ENCODE measurements around the gene MEIS2. TPM values are rescaled to one million over a fixed set of nuclear protein-coding genes. Genes with fewer than 3 reads are reported as not detected.

MEIS2 gene
- total RNA-seq, 5 donors from 2014 or later (not counting 1 experiment from before 2014, with no cell fraction given): 0.38 to 0.54 TPM; not detected in 3

- Histone ChIP-seq H3K4me1 (ENCODE audit: control insufficient read depth in 1 of 2, extremely low read depth in 1 of 2, insufficient read depth in 2 of 2, low read length in 2 of 2) (no peaks in the 10 kb centered on the region), H3K27me3 (replicated peaks in 1 of 2; ENCODE audit: control insufficient read depth in 2 of 2, extremely low read depth in 1 of 2, insufficient read depth in 2 of 2, low read length in 1 of 2) (peaks cover 0 to 3% of the 10 kb centered on the region in 2 experiments), H3K4me3 (ENCODE audit: control insufficient read depth in 1 of 2, extremely low read depth in 1 of 2, low read length in 1 of 2) (no peak overlapping the region), H3K36me3 (ENCODE audit: control insufficient read depth in 2 of 2, extremely low read depth in 1 of 2, insufficient read depth in 1 of 2, low read length in 1 of 2) (no peaks in the 10 kb centered on the region), H3K27ac (ENCODE audit: low read length) (no peak overlapping the region), H3K9me3 (no peaks in the 10 kb centered on the region)
- ChIA-PET POLR2A (no interaction called here), CTCF (no interaction called here)
- Mint-ChIP-seq H3K4me3 (no peak overlapping the region), H3K27ac (no peak overlapping the region), H3K27me3 (peaks cover 1 to 11% of the 10 kb centered on the region in 2 donors), H3K4me1 (no peaks in the 10 kb centered on the region), H3K36me3 (no peaks in the 10 kb centered on the region), H3K9me3 (peaks cover 0 to 1% (median 0%) of the 10 kb centered on the region in 3 donors)
- 30% methylated on average over 1 of the region's 1 CpG for WGBS (ENCODE audit: insufficient coverage)
- ATAC-seq (replicated peaks in 1 of 4) (no peak), DNase-seq (no peak)
Observed at GRCh38 chr15:37061996-37062395, 38.4 kb downstream of the MEIS2 start.

- Mint-ChIP-seq H3K36me3 (no peaks in the 10 kb centered on the region), H3K4me3 (no peak overlapping the region), H3K27ac (no peak overlapping the region), H3K9me3 (peaks cover 0 to 1% (median 0%) of the 10 kb centered on the region in 3 donors), H3K4me1 (no peaks in the 10 kb centered on the region), H3K27me3 (peaks cover 0 to 7% of the 10 kb centered on the region in 2 donors)
- Histone ChIP-seq H3K27me3 (replicated peaks in 1 of 2; ENCODE audit: control insufficient read depth in 2 of 2, extremely low read depth in 1 of 2, insufficient read depth in 2 of 2, low read length in 1 of 2) (peaks cover 0 to 3% of the 10 kb centered on the region in 2 experiments), H3K27ac (ENCODE audit: low read length) (no peak overlapping the region), H3K4me1 (ENCODE audit: control insufficient read depth in 1 of 2, extremely low read depth in 1 of 2, insufficient read depth in 2 of 2, low read length in 2 of 2) (no peaks in the 10 kb centered on the region), H3K4me3 (ENCODE audit: control insufficient read depth in 1 of 2, extremely low read depth in 1 of 2, low read length in 1 of 2) (no peak overlapping the region), H3K9me3 (no peaks in the 10 kb centered on the region), H3K36me3 (ENCODE audit: control insufficient read depth in 2 of 2, extremely low read depth in 1 of 2, insufficient read depth in 1 of 2, low read length in 1 of 2) (no peaks in the 10 kb centered on the region)
- no peak for ATAC-seq (replicated peaks in 1 of 4)
- ChIA-PET CTCF (interaction anchor here in 1 of 2 donors (0.7 kb wide), 1 partner anchor 206 kb away, joined by 3 read pairs; no protein-coding TSS in a partner anchor), POLR2A (no interaction called here)
- no peak for DNase-seq
- WGBS (ENCODE audit: insufficient coverage): no CpG with 5 or more reads among the region's 2 CpGs
Observed at GRCh38 chr15:37059086-37059485, 41.3 kb downstream of the MEIS2 start.

- CTCF ChIA-PET: no interaction called here
- peaks cover 0 to 1% (median 0%) of the 10 kb centered on the region in 3 donors for H3K9me3 Mint-ChIP-seq
- Histone ChIP-seq H3K9me3 (no peaks in the 10 kb centered on the region), H3K27ac (ENCODE audit: low read length) (no peak overlapping the region), H3K4me3 (ENCODE audit: control insufficient read depth in 1 of 2, extremely low read depth in 1 of 2, low read length in 1 of 2) (no peak overlapping the region), H3K4me1 (ENCODE audit: control insufficient read depth in 1 of 2, extremely low read depth in 1 of 2, insufficient read depth in 2 of 2, low read length in 2 of 2) (no peaks in the 10 kb centered on the region), H3K27me3 (replicated peaks in 1 of 2; ENCODE audit: control insufficient read depth in 2 of 2, extremely low read depth in 1 of 2, insufficient read depth in 2 of 2, low read length in 1 of 2) (peaks cover 0 to 3% of the 10 kb centered on the region in 2 experiments), H3K36me3 (ENCODE audit: control insufficient read depth in 2 of 2, extremely low read depth in 1 of 2, insufficient read depth in 1 of 2, low read length in 1 of 2) (no peaks in the 10 kb centered on the region)
- DNase-seq (no peak), ATAC-seq (replicated peaks in 1 of 4) (no peak)
- POLR2A ChIA-PET: no interaction called here
- WGBS (ENCODE audit: insufficient coverage): 66% methylated on average over 4 of the region's 6 CpGs
- no peak overlapping the region for H3K27ac Mint-ChIP-seq
- H3K36me3 Mint-ChIP-seq: no peaks in the 10 kb centered on the region
- no peak overlapping the region for H3K4me3 Mint-ChIP-seq
- H3K4me1 Mint-ChIP-seq: no peaks in the 10 kb centered on the region
- peaks cover 0 to 7% of the 10 kb centered on the region in 2 donors for H3K27me3 Mint-ChIP-seq
Observed at GRCh38 chr15:37058316-37058985, 41.9 kb downstream of the MEIS2 start.

- Histone ChIP-seq H3K27ac (ENCODE audit: low read length) (no peak overlapping the region), H3K27me3 (replicated peaks in 1 of 2; ENCODE audit: control insufficient read depth in 2 of 2, extremely low read depth in 1 of 2, insufficient read depth in 2 of 2, low read length in 1 of 2) (peaks cover 0 to 3% of the 10 kb centered on the region in 2 experiments), H3K4me3 (ENCODE audit: control insufficient read depth in 1 of 2, extremely low read depth in 1 of 2, low read length in 1 of 2) (no peak overlapping the region), H3K36me3 (ENCODE audit: control insufficient read depth in 2 of 2, extremely low read depth in 1 of 2, insufficient read depth in 1 of 2, low read length in 1 of 2) (no peaks in the 10 kb centered on the region), H3K9me3 (no peaks in the 10 kb centered on the region), H3K4me1 (ENCODE audit: control insufficient read depth in 1 of 2, extremely low read depth in 1 of 2, insufficient read depth in 2 of 2, low read length in 2 of 2) (no peaks in the 10 kb centered on the region)
- ChIA-PET CTCF (no interaction called here), POLR2A (no interaction called here)
- no peak for ATAC-seq (replicated peaks in 1 of 4)
- no peak overlapping the region for H3K4me3 Mint-ChIP-seq
- DNase-seq: no peak
- peaks cover 0 to 7% of the 10 kb centered on the region in 2 donors for H3K27me3 Mint-ChIP-seq
- H3K9me3 Mint-ChIP-seq: peaks cover 0 to 1% (median 0%) of the 10 kb centered on the region in 3 donors
- no peaks in the 10 kb centered on the region for H3K4me1 Mint-ChIP-seq
- 80% methylated on average over 4 of the region's 9 CpGs for WGBS (ENCODE audit: insufficient coverage)
- no peaks in the 10 kb centered on the region for H3K36me3 Mint-ChIP-seq
- H3K27ac Mint-ChIP-seq: no peak overlapping the region
Observed at GRCh38 chr15:37057831-37058230, 42.5 kb downstream of the MEIS2 start.

- ATAC-seq (replicated peaks in 1 of 4) (no peak), DNase-seq (no peak)
- H3K4me3 Mint-ChIP-seq: no peak overlapping the region
- no peaks in the 10 kb centered on the region for H3K36me3 Mint-ChIP-seq
- POLR2A ChIA-PET: no interaction called here
- no peaks in the 10 kb centered on the region for H3K4me1 Mint-ChIP-seq
- peaks cover 0 to 1% (median 0%) of the 10 kb centered on the region in 3 donors for H3K9me3 Mint-ChIP-seq
- CTCF ChIA-PET: no interaction called here
- H3K4me1 ChIP-seq (ENCODE audit: control insufficient read depth in 1 of 2, extremely low read depth in 1 of 2, insufficient read depth in 2 of 2, low read length in 2 of 2): no peaks in the 10 kb centered on the region
- no peak overlapping the region for H3K27ac Mint-ChIP-seq
- no peaks in the 10 kb centered on the region for H3K9me3 ChIP-seq
- no peaks in the 10 kb centered on the region for H3K36me3 ChIP-seq (ENCODE audit: control insufficient read depth in 2 of 2, extremely low read depth in 1 of 2, insufficient read depth in 1 of 2, low read length in 1 of 2)
- H3K4me3 ChIP-seq (ENCODE audit: control insufficient read depth in 1 of 2, extremely low read depth in 1 of 2, low read length in 1 of 2): no peak overlapping the region
- H3K27me3 ChIP-seq (replicated peaks in 1 of 2; ENCODE audit: control insufficient read depth in 2 of 2, extremely low read depth in 1 of 2, insufficient read depth in 2 of 2, low read length in 1 of 2): peaks cover 0 to 3% of the 10 kb centered on the region in 2 experiments
- H3K27ac ChIP-seq (ENCODE audit: low read length): no peak overlapping the region
- peaks cover 0 to 7% of the 10 kb centered on the region in 2 donors for H3K27me3 Mint-ChIP-seq
- 83% methylated on average over 1 of the region's 7 CpGs for WGBS (ENCODE audit: insufficient coverage)
Observed at GRCh38 chr15:37057256-37057655, 43.1 kb downstream of the MEIS2 start.

GRCh38 chr15:37056177-37057121 is 43.9 kb downstream of the MEIS2 start:
- WGBS (ENCODE audit: insufficient coverage): 94% methylated on average over 11 of the region's 21 CpGs
- Histone ChIP-seq H3K27me3 (replicated peaks in 1 of 2; ENCODE audit: control insufficient read depth in 2 of 2, extremely low read depth in 1 of 2, insufficient read depth in 2 of 2, low read length in 1 of 2) (peaks cover 0 to 3% of the 10 kb centered on the region in 2 experiments), H3K27ac (ENCODE audit: low read length) (no peak overlapping the region), H3K9me3 (no peaks in the 10 kb centered on the region), H3K4me1 (ENCODE audit: control insufficient read depth in 1 of 2, extremely low read depth in 1 of 2, insufficient read depth in 2 of 2, low read length in 2 of 2) (no peaks in the 10 kb centered on the region), H3K4me3 (ENCODE audit: control insufficient read depth in 1 of 2, extremely low read depth in 1 of 2, low read length in 1 of 2) (no peak overlapping the region), H3K36me3 (ENCODE audit: control insufficient read depth in 2 of 2, extremely low read depth in 1 of 2, insufficient read depth in 1 of 2, low read length in 1 of 2) (no peaks in the 10 kb centered on the region)
- POLR2A ChIA-PET: no interaction called here
- Mint-ChIP-seq H3K9me3 (peaks cover 0 to 1% (median 0%) of the 10 kb centered on the region in 3 donors), H3K27ac (no peak overlapping the region), H3K27me3 (peaks cover 0 to 7% of the 10 kb centered on the region in 2 donors), H3K4me3 (no peak overlapping the region), H3K36me3 (no peaks in the 10 kb centered on the region), H3K4me1 (no peaks in the 10 kb centered on the region)
- ATAC-seq (replicated peaks in 1 of 4) (no peak), DNase-seq (no peak)
- CTCF ChIA-PET: no interaction called here

All from T-cell (primary cell).